Mucosa of rectum (tissue), 2 donors: Measurements from ENCODE around the gene MYO15B.

Experiments used
- H3K27ac ChIP-seq, 2 donors: one replicate each; pipeline ENCODE4 v1.7.0; 2013; ENCODE audit warnings: inconsistent platforms in 2 of 2, low read depth in 2 of 2, low read length in 2 of 2
- H3K27me3 ChIP-seq, 2 donors: one replicate each; pipeline ENCODE4 v1.7.0; 2013; ENCODE audit warnings: low read length in 2 of 2; ENCODE audit not compliant: control insufficient read depth in 2 of 2, insufficient read depth in 2 of 2
- H3K36me3 ChIP-seq, 2 donors: one replicate each; pipeline ENCODE4 v1.7.0; 2013; ENCODE audit warnings: low read length in 2 of 2; ENCODE audit not compliant: control insufficient read depth in 2 of 2, insufficient read depth in 2 of 2
- H3K4me1 ChIP-seq, 2 donors: one replicate each; pipeline ENCODE4 v1.7.0; 2013; ENCODE audit warnings: low read length in 2 of 2, mild to moderate bottlenecking in 1 of 2; ENCODE audit not compliant: control insufficient read depth in 2 of 2, insufficient read depth in 2 of 2
- H3K4me3 ChIP-seq, 2 donors: one replicate each; pipeline ENCODE4 v1.7.0; 2013; ENCODE audit warnings: low read length in 2 of 2
- H3K9ac ChIP-seq, 2 donors: one replicate each; pipeline ENCODE4 v1.7.0; 2013; ENCODE audit warnings: low read length in 2 of 2, low read depth in 1 of 2, mild to moderate bottlenecking in 1 of 2
- H3K9me3 ChIP-seq, 2 donors: one replicate each; pipeline ENCODE4 v1.7.0; 2013; ENCODE audit warnings: low read length in 2 of 2; ENCODE audit not compliant: control insufficient read depth in 2 of 2
- donor health status: healthy.
- donor health status: Normal muscosa, but diverticular disease.

Gene MYO15B

DNA sequence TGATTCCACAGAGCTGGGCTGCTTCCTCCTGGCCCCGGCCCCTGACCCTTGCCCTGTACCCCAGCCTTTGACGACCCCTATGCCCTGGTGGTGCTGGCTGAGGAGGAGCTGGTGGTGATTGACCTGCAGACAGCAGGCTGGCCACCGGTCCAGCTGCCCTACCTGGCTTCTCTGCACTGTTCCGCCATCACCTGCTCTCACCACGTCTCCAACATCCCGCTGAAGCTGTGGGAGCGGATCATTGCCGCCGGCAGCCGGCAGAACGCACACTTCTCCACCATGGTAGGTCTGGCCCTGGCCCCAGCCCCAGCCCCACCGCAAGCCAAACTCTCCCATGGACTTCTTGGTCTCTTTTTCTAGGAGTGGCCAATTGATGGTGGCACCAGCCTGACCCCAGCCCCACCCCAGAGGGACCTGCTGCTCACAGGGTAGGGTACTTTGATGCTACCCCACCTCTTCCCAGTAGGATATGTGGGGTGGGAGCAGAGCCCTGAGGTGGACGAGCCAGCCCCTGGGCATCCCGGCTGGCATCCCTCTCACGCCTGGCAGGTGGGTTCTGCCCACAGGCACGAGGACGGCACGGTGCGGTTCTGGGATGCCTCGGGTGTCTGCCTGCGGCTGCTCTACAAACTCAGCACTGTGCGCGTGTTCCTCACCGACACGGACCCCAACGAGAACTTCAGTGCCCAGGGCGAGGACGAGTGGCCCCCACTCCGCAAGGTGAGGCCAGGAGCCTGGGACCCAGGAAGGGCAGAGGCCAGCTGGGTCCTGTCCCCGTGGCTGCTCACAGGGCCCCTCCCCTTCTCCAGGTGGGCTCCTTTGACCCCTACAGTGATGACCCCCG lies 19.0 kb upstream of the MYO15B start:
- Histone ChIP-seq H3K36me3 (peaks cover 64 to 76% of the 10 kb centered on the region in 2 donors), H3K27ac (no peak overlapping the region), H3K9me3 (no peaks in the 10 kb centered on the region), H3K27me3 (no peaks in the 10 kb centered on the region), H3K4me3 (no peak overlapping the region), H3K4me1 (peaks cover 5 to 7% of the 10 kb centered on the region in 2 donors), H3K9ac (no peak overlapping the region)

DNA sequence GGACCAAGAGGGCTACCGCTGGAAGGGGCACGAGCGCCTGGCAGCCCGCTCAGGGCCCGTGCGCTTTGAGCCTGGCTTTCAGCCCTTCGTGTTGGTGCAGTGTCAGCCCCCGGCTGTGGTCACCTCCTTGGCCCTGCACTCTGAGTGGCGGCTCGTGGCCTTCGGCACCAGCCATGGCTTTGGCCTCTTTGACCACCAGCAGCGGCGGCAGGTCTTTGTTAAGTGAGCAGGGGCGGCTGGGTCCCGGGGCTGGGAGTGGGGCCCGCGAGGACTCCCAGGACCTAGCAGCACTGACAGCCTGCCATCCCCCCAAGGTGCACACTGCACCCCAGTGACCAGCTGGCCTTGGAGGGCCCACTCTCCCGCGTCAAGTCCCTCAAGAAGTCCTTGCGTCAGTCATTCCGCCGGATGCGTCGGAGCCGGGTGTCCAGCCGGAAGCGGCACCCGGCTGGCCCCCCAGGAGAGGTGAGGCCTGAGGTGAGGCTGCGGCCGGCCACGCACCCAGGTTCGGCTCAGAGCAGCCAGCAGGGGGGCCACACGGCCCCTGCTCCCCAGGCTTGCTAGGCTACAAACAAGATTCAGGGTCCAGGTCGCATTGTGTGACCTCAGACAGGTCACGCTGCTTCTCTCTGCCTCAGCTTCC lies 17.4 kb upstream of the MYO15B start:
- Histone ChIP-seq H3K27ac (peak overlapping the region in 1 of 2 donors; percentile 68), H3K9me3 (no peaks in the 10 kb centered on the region), H3K9ac (no peak overlapping the region), H3K4me3 (no peak overlapping the region), H3K27me3 (no peaks in the 10 kb centered on the region), H3K36me3 (peaks cover 60 to 61% of the 10 kb centered on the region in 2 donors), H3K4me1 (peaks cover 12 to 14% of the 10 kb centered on the region in 2 donors)

DNA sequence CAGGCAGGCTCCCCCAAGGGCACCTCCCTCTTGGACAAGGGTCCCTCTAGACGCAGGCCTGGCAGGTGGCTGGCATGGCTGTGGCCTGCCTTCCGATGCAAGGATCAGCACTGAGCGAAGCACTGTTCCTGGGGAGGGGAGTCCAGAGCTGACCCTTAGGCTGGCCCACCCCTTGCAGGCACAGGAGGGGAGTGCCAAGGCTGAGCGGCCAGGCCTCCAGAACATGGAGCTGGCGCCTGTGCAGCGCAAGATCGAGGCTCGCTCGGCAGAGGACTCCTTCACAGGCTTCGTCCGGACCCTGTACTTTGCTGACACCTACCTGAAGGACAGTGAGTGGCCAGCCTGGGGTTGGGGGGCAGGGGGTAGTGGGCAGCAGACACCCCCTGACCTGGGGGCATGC lies 16.8 kb upstream of the MYO15B start:
- no peak overlapping the region for H3K9ac ChIP-seq
- H3K27ac ChIP-seq, result peak overlapping the region in 1 of 2 donors; percentile 68
- H3K27me3 ChIP-seq, result no peaks in the 10 kb centered on the region
- no peaks in the 10 kb centered on the region for H3K9me3 ChIP-seq
- H3K4me3 ChIP-seq, result no peak overlapping the region
- peaks cover 12 to 14% of the 10 kb centered on the region in 2 donors for H3K4me1 ChIP-seq
- H3K36me3 ChIP-seq, result peaks cover 54 to 55% of the 10 kb centered on the region in 2 donors

DNA sequence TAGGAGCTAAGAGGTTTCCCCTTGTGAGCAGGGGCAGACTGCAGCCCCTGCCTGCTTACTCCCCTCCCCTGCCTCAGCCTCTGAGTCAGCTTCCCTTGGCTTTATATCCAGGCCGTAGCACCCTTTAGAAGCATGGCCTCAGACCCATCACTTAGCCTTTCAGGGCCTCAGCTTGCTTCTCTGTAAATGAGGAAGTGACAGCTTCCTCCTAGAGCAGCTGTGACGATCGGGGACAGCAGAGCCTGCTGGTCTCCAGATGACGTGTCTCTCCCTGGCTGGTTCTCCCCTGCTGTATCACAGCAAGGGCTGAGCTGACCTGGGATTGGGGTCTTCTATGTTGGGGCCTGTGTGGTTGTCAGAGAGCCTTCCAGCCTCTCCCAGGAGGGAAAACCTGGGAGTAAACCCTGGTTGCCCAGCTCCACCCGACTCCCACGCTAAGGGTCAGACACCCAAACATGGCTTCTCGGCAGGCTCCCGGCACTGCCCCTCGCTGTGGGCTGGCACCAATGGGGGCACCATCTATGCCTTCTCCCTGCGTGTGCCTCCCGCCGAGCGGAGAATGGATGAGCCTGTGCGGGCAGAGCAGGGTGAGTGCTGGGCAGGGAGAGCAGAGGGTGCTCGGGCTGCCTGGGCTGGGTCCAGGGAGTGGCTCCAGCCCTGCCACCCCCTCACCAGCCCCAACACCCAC lies 16.3 kb upstream of the MYO15B start:
- H3K36me3 ChIP-seq, result peaks cover 48 to 49% of the 10 kb centered on the region in 2 donors
- no peaks in the 10 kb centered on the region for H3K27me3 ChIP-seq
- H3K9me3 ChIP-seq, result no peaks in the 10 kb centered on the region
- peak overlapping the region in 1 of 2 donors; percentile 56 for H3K9ac ChIP-seq
- peaks cover 12 to 15% of the 10 kb centered on the region in 2 donors for H3K4me1 ChIP-seq
- H3K27ac ChIP-seq, result peak overlapping the region; percentile 37 to 68
- no peak overlapping the region for H3K4me3 ChIP-seq

DNA sequence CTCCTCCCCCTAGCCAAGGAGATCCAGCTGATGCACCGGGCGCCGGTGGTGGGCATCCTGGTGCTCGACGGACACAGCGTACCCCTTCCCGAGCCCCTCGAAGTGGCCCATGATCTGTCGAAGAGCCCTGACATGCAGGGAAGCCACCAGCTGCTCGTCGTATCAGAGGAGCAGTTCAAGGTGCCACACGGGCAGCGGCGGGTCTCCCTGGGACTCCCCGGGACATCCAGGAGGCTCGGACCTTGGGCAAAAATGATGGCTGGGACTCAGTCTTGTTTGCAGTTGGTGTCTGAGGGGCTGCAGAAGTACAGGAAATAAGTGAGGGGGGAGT lies 15.8 kb upstream of the MYO15B start:
- Histone ChIP-seq H3K9ac (no peak overlapping the region), H3K4me1 (peaks cover 12 to 18% of the 10 kb centered on the region in 2 donors), H3K36me3 (peaks cover 44% of the 10 kb centered on the region in 2 donors), H3K9me3 (no peaks in the 10 kb centered on the region), H3K27ac (peak overlapping the region; percentile 37 to 68), H3K4me3 (no peak overlapping the region), H3K27me3 (no peaks in the 10 kb centered on the region)

DNA sequence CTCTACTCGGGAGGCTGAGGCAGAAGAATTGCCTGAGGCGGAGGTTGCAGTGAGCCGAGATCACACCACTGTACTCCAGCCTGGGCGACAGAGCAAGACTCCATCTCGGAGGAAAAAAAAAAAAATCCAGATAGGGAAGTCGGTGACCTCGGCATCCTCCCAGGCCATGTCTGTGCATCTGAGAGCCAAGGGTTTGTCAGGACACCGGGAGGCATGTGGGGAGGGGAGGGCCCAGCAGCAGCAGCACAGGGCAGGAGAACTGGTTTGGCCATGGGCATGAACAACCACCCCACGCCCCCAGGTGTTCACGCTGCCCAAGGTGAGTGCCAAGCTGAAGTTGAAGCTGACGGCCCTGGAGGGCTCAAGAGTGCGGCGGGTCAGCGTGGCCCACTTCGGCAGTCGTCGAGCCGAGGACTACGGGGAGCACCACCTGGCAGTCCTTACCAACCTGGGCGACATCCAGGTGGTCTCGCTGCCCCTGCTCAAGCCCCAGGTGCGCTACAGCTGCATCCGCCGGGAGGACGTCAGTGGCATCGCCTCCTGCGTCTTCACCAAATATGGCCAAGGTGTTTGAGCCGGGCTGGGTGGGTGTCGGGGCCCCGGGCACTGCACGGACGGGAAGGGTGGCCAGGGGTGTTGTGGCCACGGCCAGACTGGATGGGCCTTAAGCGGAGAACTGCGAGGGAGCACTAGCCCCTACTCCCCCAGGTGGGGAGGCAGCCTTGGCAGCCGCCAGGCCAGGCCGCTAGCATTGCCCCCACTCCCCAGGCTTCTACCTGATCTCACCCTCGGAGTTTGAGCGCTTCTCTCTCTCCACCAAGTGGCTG lies 14.7 kb upstream of the MYO15B start:
- Histone ChIP-seq H3K36me3 (peaks cover 40% of the 10 kb centered on the region in 2 donors), H3K4me3 (no peak overlapping the region), H3K4me1 (peaks cover 13 to 26% of the 10 kb centered on the region in 2 donors), H3K9me3 (no peaks in the 10 kb centered on the region), H3K27me3 (no peaks in the 10 kb centered on the region), H3K27ac (no peak overlapping the region), H3K9ac (no peak overlapping the region)

DNA sequence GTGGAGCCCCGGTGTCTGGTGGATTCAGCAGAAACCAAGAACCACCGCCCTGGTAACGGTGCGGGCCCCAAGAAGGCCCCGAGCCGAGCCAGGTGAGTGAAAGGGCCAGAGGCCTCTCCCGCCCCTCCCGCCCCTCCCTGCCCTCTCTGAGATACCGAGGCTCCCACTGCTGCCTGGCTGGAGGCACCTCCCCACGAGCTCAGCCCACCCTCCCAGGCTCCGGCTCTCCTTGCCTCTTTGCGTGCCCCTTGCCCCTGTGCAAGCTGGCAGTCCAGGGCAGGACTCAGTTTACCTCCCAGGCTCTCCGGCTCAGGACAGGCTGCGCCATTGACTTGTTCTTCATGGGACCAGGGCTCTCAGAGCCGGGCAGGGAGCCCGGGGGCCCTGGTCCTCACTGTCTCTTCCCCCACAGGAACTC lies 14.1 kb upstream of the MYO15B start:
- Histone ChIP-seq H3K9me3 (no peaks in the 10 kb centered on the region), H3K4me1 (peaks cover 19 to 32% of the 10 kb centered on the region in 2 donors), H3K9ac (peak overlapping the region in 1 of 2 donors; percentile 26), H3K27me3 (no peaks in the 10 kb centered on the region), H3K4me3 (no peak overlapping the region), H3K27ac (peak overlapping the region in 1 of 2 donors; percentile 42), H3K36me3 (peaks cover 34% of the 10 kb centered on the region in 2 donors)

DNA sequence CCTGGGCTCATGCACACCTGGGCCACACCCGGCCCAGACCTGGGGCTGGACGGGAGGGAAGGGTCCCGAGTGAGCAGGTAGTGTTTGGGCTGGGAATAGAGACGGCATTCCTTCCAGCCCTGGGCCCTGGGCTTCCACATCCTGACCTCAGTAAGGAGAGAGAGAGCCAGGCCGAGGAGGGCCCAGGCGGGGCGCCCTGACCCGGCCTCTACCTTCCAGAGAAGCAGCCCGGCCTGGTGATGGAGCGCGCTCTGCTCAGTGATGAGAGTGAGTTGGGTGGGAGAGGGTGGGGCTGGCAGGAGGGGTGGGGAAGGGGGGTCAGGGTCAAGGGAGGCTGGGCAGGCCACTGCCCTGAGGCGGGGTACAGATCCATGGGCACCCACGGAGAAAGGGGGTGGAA lies 13.6 kb upstream of the MYO15B start:
- Histone ChIP-seq H3K27ac (peak overlapping the region; percentile 43 to 98), H3K36me3 (peaks cover 30 to 34% of the 10 kb centered on the region in 2 donors)

DNA sequence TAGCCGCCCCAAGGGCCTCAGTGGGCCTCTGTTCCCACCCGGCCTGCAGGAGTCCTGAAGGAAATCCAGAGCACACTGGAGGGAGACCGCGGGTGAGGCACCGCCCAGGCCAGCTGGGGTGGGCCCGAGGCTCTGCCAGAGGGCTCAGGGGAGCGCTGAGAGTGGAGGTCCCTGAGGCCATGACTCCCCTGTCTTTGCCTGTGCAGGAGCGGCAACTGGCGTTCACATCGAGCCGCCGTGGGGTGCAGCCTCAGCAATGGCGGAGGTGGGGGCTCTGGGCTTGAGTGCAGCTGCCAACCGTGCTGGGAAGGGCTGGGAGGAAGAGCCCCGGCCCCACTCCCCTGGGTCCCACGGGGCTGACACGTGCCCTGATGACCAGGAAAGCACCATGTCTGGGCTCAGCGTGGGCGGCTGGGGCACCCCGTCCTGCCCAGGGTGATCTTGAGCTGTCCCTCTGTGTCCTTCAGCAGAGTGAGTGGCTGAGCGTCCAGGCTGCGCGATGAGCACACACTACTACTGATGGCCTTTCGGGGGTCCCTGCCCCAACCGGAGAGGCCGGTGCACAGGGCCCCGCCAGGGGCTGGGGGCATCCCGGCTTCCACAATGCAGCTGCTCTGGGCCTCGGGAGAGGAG lies 13.1 kb upstream of the MYO15B start:
- Histone ChIP-seq H3K9me3 (no peaks in the 10 kb centered on the region), H3K4me1 (peaks cover 24 to 40% of the 10 kb centered on the region in 2 donors), H3K27me3 (no peaks in the 10 kb centered on the region), H3K9ac (no peak overlapping the region), H3K36me3 (peaks cover 27 to 34% of the 10 kb centered on the region in 2 donors), H3K4me3 (no peak overlapping the region), H3K27ac (peak overlapping the region; percentile 43 to 98)

More for the DNA sequence above, 13.6 kb upstream of the MYO15B start:
- no peaks in the 10 kb centered on the region for H3K9me3 ChIP-seq
- H3K4me3 ChIP-seq, result no peak overlapping the region
- H3K4me1 ChIP-seq, result peaks cover 21 to 36% of the 10 kb centered on the region in 2 donors
- H3K9ac ChIP-seq, result peak overlapping the region in 1 of 2 donors; percentile 26
- H3K27me3 ChIP-seq, result no peaks in the 10 kb centered on the region
